ENCODE data around the gene RRP15. TPM values are rescaled to one million over a fixed set of nuclear protein-coding genes. Genes with fewer than 3 reads are reported as not detected.

Gene RRP15
- total RNA-seq, 1 donor from 2014 or later = 26.9 TPM

GRCh38 chr1:218383681-218384080, 98.6 kb downstream of the RRP15 start:
- no peaks in the 10 kb centered on the region for H3K4me1 Mint-ChIP-seq
- H3K4me3 Mint-ChIP-seq = no peak overlapping the region

GRCh38 chr1:218384581-218384993, 99.5 kb downstream of the RRP15 start:
- Mint-ChIP-seq H3K27me3 (peaks cover 10% of the 10 kb centered on the region), H3K36me3 (ENCODE audit: low read depth) (no peaks in the 10 kb centered on the region), H3K27ac (no peak overlapping the region), H3K4me1 (no peaks in the 10 kb centered on the region), H3K4me3 (no peak overlapping the region), H3K9me3 (no peaks in the 10 kb centered on the region)
- no peak for DNase-seq
- intact Hi-C loops (cut with micrococcal nuclease) = no loop called here
- POLR2A ChIA-PET = no interaction called here
- no peak for ATAC-seq (ENCODE audit: low read depth)
- TF ChIP-seq, protein P1, sequence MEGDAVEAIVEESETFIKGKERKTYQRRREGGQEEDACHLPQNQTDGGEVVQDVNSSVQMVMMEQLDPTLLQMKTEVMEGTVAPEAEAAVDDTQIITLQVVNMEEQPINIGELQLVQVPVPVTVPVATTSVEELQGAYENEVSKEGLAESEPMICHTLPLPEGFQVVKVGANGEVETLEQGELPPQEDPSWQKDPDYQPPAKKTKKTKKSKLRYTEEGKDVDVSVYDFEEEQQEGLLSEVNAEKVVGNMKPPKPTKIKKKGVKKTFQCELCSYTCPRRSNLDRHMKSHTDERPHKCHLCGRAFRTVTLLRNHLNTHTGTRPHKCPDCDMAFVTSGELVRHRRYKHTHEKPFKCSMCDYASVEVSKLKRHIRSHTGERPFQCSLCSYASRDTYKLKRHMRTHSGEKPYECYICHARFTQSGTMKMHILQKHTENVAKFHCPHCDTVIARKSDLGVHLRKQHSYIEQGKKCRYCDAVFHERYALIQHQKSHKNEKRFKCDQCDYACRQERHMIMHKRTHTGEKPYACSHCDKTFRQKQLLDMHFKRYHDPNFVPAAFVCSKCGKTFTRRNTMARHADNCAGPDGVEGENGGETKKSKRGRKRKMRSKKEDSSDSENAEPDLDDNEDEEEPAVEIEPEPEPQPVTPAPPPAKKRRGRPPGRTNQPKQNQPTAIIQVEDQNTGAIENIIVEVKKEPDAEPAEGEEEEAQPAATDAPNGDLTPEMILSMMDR (IDR thresholded peaks at IDR 0.05) = no peak
- CTCF ChIA-PET = no interaction called here

More at GRCh38 chr1:218383681-218384080, 98.6 kb downstream of the RRP15 start:
- Mint-ChIP-seq H3K27me3 (peaks cover 12% of the 10 kb centered on the region), H3K27ac (no peak overlapping the region), H3K9me3 (no peaks in the 10 kb centered on the region), H3K36me3 (ENCODE audit: low read depth) (no peaks in the 10 kb centered on the region)
- ATAC-seq (ENCODE audit: low read depth) (no peak), DNase-seq (no peak)
- ChIA-PET CTCF (no interaction called here), POLR2A (no interaction called here)
- intact Hi-C loops (cut with micrococcal nuclease) = no loop called here
- TF ChIP-seq, protein P1 (IDR thresholded peaks at IDR 0.05) = no peak

Other genes with a start within 250 kb of the RRP15 start
- gene TGFB2, start 60.0 kb downstream of the RRP15 start, total RNA-seq = 0.37 and 1.6 TPM in 2 replicates